Omental fat pad (tissue), 4 donors: ENCODE measurements around the gene MAST4. TPM values are rescaled to one million over a fixed set of nuclear protein-coding genes. Genes with fewer than 3 reads are reported as not detected.
A peak's percentile ranks its signal among the peaks of the same experiment; 100 is the strongest.

Experiments used
- ATAC-seq: fragments of 150-250 bp; one replicate; pipeline ENCODE4 v1.9.1; 2016; ENCODE audit warnings: mild to moderate bottlenecking, moderate library complexity; ENCODE audit not compliant: low FRiP score
- DNase-seq: peaks from one replicate; pipeline ENCODE4 v3.0.0-alpha.2; 2019; ENCODE audit warnings: low spot score
- CTCF ChIP-seq, 3 donors: fragments of 450-650 bp; IDR thresholded peaks; one replicate each; pipeline ENCODE4 v1.5.1; 2016 to 2017; ENCODE audit warnings: antibody characterized with exemption in 3 of 3, mild to moderate bottlenecking in 3 of 3, moderate library complexity in 2 of 3
- total RNA-seq, 4 donors: library from RNA; depleted of rRNA; stranded (reverse); fragments of >200 nt; gene quantifications; one replicate each; pipeline ENCODE4 v1.1.0, GENCODE V29; 2016

The MAST4 gene
- total RNA-seq, 4 donors from 2014 or later = 52.2 to 76.8 (median 57.3) TPM

GRCh38 chr5:66859526-66859925 is 263.3 kb downstream of the MAST4 start:
- TF ChIP-seq CTCF (IDR thresholded peaks at IDR 0.05) = no peak

GRCh38 chr5:66860199-66860975 is 264.2 kb downstream of the MAST4 start:
- ATAC-seq (no peak), DNase-seq (no peak)
- no peak for TF ChIP-seq CTCF (IDR thresholded peaks at IDR 0.05)

More at GRCh38 chr5:66859526-66859925, 263.3 kb downstream of the MAST4 start:
- ATAC-seq (no peak), DNase-seq (no peak)

GRCh38 chr5:66861402-66861801 is 265.2 kb downstream of the MAST4 start:
- no peak for TF ChIP-seq CTCF (IDR thresholded peaks at IDR 0.05)
- DNase-seq (no peak), ATAC-seq (no peak)

GRCh38 chr5:66862020-66862419 is 265.8 kb downstream of the MAST4 start:
- DNase-seq (no peak), ATAC-seq (no peak)
- TF ChIP-seq CTCF (IDR thresholded peaks at IDR 0.05) = no peak

GRCh38 chr5:66863243-66864170 is 267.3 kb downstream of the MAST4 start:
- TF ChIP-seq CTCF (IDR thresholded peaks at IDR 0.05) = no peak
- no peak for ATAC-seq
- no peak for DNase-seq

- no peak for TF ChIP-seq CTCF (IDR thresholded peaks at IDR 0.05)
- no peak for DNase-seq
- peak; percentile 30 for ATAC-seq
Observed at GRCh38 chr5:66864240-66864884, 268.2 kb downstream of the MAST4 start.
